GM21447 (cell line): ENCODE data around the gene CNNM3.
"Not testable (repeated sequence)": the region's sequence is repeated elsewhere in the genome, so short reads cannot be mapped to it uniquely, and the experiment has no call there.

Experiments used
- ATAC-seq: cut with Tn5 transposase; IDR thresholded peaks from one replicate; pipeline ENCODE4 v1.9.1; 2021; ENCODE audit not compliant: unreplicated experiment

CNNM3 gene

GRCh38 chr2:96798733-96799622 lies 17.1 kb upstream of the CNNM3 start:
- ATAC-seq = no peak

DNA sequence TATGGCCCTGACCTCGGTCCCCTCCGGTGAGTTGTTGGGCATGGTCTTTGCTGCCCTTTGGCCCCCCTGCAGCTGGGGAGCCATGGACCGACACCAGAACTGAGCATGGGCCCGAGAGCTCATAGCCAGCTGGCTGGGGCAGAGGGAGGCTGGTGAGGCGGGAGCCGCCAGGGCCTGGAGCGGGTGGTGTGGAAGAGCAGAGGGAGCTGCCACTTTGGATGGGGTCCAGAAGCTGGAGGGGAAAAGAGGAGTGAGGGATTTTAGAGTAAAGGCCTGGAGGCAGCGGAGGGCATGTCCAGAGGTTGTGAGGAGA lies 16.5 kb upstream of the CNNM3 start:
- no peak for ATAC-seq

- no peak for ATAC-seq
These were observed 15.7 kb upstream of the CNNM3 start for GRCh38 chr2:96800061-96801004.

DNA sequence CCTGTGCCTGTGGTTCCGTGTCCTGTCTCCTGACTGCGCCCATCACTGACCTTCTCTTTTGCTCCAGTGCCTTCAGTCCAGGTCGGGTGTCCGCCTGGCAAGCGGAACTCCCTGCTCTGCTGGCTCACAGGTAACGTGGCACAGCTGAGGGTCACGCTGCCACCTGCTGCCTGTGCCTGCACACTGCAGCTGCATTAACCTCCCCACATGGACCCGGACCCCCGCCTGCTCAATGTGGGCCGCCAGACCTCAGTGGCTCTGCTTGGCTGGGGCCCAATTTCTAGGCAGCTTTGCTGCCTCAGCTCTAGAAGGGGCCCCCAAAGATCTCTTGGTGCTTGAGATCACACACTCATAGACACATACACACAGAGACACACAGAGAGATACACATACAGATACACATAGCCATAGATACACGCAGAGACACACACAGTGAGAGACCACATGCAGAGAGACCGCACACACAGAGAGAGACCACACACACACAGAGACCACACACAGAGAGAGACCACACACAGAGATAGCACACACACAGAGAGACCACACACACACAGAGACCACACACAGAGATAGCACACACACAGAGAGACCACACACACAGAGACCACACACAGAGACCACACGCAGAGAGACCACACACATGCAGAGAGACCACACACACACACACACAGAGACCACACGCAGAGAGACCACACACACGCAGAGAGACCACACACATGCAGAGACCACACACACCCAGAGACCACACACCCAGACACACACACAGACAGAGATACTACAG lies 14.9 kb upstream of the CNNM3 start:
- ATAC-seq = peak; percentile 74

- peak; percentile 45 for ATAC-seq
These were observed 14.1 kb upstream of the CNNM3 start for GRCh38 chr2:96801786-96802595.

- no peak for ATAC-seq
These were observed 13.3 kb upstream of the CNNM3 start for GRCh38 chr2:96802721-96803120.

GRCh38 chr2:96804986-96805385 lies 11.1 kb upstream of the CNNM3 start:
- no peak for ATAC-seq

- not testable (repeated sequence) for ATAC-seq
These were observed 10.1 kb upstream of the CNNM3 start for GRCh38 chr2:96805946-96806345.

- ATAC-seq = peak; percentile 62
These were observed 9.5 kb upstream of the CNNM3 start for GRCh38 chr2:96806468-96807126.

- ATAC-seq = no peak
These were observed 9.0 kb upstream of the CNNM3 start for GRCh38 chr2:96807127-96807471.

DNA sequence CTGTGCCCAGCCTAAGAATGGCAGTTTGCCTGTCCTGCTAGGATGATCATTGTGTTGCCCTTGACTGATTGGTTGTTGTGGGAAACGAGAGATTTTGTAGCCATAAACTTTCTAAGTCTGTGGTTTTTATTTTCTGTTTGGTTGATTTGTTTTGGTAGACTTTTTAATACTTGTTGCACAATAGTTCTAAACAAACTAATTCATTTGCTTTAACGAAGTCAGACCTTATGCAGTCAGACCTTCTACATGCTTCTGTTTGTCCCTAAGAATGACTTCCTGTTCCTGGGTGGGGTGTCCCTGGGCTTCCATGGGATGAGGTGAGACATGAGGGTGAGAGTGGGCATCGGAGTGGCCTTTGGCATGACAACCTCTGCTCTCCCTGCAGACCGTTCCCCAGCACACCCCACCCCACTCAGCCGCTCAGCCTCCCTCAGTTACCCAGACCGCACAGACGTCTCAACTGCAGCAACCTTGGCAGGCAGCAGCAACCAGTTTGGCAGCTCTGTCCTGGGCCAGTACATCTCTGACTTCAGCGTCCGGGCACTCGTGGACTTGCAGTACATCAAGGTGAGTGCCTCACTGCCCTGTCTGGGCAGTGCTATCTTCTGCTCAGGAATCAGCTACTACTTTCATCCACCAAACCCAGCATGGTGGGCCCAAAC lies 7.8 kb upstream of the CNNM3 start:
- no peak for ATAC-seq

DNA sequence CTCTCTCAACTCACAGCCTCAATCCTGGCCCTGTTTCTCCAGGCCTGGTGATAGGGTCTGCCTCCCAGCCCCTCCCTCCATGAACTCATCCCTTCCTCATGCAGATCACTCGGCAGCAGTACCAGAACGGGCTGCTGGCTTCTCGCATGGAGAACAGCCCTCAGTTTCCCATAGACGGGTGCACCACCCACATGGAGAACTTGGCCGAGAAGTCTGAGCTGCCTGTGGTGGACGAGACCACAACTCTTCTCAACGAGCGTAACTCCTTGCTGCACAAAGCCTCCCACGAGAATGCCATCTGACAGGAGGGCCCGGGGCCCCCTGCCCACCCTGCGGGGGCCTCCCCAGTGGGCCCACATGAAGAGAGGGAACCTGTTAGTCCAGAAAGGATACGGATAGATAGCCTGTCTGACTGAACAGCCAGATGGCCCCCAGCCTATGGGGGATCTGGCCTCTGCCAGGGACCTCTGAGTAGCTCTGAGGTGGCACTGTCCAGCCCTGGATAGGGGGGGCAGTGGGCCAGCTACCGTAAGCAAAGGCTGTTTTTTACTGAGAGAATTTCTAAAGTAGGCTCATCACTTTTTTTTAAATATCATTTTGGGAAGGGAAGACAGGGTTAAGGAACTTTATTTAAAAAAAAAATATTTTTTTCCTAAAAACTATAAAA lies 6.7 kb upstream of the CNNM3 start:
- ATAC-seq = no peak

DNA sequence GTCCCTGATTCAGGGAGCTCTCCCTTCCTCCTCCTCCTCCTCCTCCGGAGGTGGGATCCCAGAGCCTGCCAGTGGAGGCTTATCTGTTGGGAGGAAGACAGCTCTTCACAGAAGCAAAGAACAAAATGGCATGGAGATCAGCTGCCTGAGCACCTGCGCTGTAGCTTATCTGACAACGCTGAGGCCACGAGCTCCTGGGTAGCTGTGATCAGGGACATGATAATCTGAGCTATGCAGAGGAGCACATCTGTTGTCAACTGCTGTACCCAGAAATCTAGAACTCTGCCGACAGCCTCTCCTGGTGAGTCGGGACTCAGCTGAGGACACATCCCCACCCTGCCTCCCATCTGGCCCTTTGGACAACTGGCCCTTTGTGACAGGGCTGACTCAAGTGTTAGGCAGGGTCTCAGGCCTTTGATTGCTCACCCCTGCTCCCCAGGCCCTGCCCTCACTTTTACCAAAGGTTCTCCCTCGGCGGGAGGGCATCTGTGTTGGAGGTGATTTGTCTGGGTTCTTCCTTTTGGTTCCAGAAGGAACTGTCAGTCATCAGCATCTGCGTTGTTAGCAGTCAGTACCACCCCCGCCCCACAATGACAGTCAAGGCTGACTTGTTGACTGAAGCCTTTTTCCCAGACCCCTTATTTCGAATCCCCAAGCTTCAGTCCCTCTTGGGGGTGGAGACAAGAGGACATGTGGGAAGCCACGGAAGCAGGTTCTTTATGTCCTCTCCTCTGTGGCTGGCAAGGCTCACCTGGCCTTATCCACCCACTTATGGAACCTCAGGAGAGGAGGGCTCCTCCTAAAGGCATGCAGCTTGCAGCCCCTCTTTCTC lies 5.9 kb upstream of the CNNM3 start:
- no peak for ATAC-seq

DNA sequence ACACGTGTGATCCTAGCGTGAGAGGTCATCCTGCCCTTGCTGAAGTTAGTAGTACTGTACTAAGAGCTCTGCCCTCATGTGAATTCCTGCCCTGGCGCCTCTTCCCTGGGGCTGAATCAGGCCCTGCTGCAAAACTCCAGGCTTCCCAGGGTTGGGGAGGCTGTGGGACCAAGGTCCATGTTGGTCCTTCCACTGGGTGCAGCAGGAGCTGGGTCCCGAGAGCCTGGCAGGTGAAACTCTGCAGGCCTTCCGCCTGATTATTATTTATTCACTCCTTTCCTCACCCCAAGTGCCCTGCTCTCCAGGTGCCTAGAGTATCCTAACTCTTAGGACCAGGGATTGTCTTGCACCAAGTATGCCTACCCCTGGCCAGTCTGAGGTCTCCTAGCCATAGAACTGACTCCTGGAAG lies 5.3 kb upstream of the CNNM3 start:
- no peak for ATAC-seq

DNA sequence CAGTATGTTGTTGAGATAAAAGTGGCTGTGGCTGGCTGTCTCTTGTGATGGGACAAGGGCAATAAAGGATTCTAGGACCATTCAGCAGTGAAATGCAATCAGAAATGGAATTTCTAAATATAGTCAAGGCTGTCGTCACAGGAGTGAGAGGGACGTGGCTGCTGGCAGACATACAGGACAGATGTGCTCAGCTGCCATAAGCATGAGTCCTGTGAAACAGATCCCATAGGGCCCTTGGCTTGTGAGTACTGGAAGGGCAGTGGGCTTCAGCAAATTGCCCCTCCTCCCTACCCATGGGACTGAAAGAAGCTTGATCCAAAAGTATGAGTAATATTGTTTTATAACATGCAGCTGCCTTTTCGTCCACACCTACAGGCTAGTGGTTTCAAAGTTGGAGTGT lies 4.2 kb upstream of the CNNM3 start:
- ATAC-seq = no peak

DNA sequence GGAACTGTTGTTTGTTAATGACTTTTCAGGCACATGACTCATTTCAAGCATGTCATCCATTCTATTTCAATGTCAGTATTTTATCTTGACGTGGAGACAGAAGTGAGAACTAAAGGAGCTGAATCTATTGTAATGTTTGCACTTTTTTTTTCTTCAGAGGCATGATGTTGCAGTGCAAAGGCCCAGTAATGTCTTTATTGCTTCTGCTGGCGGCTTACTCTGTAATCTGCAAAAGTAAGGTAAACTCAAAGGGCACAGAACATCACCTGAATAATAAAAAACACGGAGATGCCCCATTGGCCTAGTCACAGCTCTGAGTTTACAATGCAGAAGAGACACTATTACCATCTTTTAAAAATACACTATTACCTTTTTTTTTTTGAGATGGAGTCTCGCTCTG lies 2.4 kb upstream of the CNNM3 start:
- no peak for ATAC-seq

- peak; percentile 24 for ATAC-seq
These were observed 542 bp upstream of the CNNM3 start for GRCh38 chr2:96815326-96816126.
